Hippocampal formation (tissue), 2 donors: ENCODE results near the gene ZNF462.
"Not testable (repeated sequence)": the region's sequence is repeated elsewhere in the genome, so short reads cannot be mapped to it uniquely, and the experiment has no call there.

Source experiments
- DNase-seq, 2 donors: peaks; one replicate each; lab custom pipeline; 2025; lab: John Stamatoyannopoulos, UW

ZNF462 gene

DNA sequence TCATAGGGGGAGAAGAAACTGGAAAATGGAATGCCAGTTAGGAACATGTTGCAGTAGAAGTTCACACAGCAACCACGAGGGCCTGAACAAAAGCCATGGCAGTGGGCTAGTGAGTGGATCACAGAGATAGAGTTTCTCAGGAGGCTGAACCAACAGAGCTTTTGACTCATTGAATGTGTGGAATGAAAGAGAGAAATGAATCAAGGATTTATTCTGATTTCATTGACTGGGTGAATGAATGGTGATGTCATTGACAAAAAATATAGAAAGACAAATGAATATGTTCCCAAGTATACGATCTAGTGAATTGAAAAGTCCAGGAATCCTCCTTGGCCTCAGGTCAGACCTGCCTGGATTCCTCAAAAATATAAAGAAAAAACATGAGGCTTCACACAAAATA is 99.2 kb downstream of the ZNF462 start:
- DNase-seq = no peak

DNA sequence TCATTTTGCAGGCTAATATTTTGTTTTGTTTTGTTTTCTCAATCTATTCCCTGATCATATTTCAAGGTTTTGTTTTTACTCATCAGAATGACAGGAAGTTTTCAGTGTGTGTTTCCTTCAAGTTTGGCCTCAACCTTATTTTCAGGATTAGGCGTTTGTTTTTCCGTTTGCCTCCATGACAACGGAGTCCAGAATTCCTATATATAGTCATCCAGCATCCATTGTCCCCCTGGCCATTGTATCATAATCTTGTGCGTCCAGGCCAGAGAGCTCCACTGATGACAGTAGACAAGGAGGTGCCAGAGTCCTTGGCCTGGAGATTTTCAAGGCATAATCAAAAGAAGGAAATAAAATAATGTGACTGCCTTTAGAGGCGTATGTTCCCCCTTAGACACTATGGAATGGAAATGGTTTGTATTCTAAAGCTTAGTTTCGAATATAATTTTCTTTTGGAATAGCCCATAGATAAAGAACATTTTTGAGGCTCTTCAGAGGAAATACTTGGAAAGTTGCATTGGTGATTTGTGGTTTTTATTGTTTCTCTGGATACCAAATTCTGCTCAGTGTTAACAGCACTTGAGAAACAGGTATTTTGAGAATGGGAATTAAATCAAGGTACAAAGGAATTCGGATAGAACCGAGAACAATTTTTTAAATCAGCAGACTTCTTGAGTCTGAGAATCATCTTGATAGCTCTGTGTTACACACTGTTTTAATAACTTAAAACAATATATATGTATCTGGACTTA is 99.8 kb downstream of the ZNF462 start:
- no peak for DNase-seq

DNA sequence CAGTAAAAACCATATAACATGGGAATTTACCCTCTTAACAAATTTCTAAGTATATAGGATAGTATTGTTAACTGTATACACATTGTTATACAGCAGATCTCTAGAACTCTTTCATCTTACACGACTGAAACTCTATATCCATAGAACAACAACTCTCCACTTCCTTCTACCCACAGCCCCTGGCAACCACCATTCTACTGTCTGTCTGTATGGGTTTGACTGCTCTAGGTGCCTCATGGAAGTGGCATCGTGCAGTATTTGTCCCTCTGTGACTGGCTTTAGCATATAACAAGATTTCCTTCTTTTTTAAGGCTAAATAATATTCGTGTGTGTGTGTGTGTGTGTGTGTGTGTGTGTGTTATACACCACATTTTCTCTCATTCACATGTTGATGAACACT is 100.7 kb downstream of the ZNF462 start:
- no peak for DNase-seq

DNA sequence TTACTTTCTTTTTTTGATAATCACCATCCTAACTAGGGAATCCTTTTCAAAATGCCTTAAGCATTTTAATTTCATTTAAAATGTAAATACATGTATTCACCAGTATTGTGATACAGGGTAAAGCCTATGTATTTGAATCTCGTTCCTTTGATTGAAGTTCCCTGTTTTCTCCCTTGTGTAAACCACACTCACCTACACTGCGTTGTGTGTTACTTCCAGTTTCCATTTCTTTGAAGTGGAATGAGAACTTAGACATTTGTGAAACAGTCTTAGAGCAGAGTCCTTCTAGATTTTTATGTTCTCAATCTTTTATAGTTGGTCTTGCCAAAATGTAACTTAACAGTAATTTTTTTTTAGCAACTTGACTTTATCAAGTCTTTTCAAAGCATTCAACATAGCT is 101.4 kb downstream of the ZNF462 start:
- no peak for DNase-seq

DNA sequence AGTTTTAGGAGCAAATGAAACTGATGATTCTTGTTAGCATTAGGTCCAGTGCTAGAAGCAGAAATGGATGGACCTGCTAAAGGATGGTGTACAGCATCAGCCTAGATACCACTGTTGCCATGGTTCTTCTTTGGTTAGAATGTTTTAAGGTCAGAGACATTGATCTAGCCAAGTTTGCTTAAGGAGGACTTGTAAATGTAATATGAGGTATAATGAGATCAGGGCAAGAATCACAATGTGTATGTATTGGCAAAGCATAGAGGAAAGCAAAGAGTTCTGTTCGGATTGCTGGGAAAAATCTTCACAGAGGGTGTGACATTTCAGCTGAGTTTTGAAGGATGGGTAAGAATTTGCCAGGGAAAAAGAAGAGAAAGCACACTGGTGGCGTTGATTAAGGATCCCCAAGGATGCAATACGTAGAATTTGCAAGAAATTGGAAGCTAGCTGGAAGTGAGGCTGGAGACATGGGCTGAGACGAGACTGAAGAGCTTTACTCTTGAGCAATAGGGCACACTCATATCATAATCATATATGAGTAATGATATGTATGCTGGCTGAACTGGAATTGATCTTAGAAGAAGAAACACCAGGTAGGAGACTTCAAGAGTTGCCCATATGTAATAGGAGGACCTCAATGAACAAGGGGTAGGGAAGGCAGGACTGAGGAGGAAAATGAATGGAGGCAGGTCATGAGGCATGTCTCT is 102.0 kb downstream of the ZNF462 start:
- no peak for DNase-seq

DNA sequence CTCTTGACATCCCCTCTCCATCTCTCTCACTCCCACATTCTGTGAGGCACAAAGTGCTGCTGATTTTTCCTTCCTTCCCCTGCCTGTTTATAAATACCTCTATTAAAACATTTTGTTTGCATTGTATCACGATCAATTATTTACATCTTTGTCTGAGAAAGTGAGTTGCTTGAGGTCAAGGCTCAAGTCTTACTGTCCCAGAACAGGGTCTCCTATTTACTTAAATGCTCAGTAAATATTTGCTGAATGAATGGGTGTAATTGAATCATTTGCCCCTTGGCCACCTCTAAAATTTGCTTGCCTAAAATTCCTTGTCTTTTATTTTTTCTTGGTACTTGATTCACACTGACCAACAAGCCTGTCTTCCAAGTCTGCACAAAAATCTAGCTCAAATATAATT is 103.5 kb downstream of the ZNF462 start:
- DNase-seq = no peak

DNA sequence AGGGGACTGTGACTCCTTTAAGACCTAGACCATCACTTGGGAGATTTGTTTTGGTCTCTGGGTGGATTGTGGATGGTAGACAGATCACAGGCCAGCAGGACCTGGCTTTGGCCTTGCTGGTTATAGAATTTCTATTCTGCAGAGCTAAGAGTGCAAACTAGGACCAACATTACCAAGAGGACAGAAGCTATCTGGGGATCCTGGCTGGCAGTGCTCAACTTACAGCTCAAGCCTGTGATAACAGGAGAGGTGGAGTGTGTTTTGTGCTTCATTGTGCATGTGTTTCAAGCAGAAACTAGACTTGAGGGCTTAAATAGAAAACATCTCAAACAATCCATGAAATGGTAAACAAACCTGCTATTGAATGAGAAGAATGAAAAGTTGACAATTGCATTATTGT is 106.7 kb downstream of the ZNF462 start:
- DNase-seq = no peak

DNA sequence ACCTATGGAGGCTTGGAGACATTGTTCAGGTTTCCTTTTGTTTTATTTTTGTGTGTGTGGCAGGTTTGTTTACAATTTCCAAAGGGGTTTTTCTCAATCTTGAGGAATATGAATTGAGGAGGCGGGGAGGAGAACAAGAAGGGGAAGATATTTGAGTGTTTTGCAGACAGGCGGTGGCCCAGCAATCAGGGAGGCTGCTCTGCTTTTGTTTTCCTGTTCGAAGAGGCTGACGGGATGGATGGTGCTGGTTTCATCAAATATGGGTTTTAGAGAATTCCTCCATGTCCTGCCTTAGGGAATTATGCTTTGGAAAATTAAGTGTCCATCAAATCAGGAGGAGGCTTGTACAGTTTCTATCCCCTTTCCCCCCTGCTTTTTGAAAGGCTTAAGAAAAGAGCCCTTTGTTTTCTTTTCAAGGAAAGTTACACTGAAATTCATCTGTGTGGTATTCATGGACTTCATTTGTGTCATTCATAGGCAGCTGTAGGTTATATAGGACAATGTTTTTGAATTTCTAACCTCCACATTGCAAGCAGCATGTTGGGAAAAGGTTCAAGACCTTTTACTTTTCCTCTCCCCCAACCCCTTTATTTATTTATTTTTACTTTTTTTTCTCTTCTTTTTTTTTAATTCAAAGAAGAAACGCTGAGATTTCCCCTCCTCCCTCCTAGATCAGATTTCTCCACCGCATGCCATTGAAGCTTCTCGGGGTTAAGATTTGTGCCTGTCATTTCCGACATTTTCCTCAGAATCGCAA is 107.4 kb downstream of the ZNF462 start:
- DNase-seq = no peak

DNA sequence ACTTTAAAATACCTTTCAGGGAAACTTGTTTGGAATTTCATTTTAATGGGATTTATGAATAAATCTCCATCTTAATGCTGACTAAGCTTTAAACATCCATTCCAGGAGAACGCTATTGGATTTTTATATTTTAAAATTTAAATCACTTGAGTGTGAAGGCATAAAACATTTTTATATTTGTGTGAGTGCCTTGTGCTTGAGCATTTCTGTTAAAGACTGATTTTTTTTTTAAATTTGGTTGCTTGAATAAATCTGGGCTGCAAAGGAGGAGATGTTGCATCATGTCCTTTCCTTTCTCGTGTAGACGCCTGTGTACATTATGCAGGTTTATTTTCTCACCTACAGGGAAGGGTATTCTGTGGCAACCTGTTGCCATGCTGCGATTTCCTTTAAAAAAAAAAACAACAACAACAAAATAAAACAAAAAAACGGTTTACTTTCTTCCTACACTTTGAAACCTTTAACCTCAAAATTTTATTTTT is 108.1 kb downstream of the ZNF462 start:
- DNase-seq = no peak

DNA sequence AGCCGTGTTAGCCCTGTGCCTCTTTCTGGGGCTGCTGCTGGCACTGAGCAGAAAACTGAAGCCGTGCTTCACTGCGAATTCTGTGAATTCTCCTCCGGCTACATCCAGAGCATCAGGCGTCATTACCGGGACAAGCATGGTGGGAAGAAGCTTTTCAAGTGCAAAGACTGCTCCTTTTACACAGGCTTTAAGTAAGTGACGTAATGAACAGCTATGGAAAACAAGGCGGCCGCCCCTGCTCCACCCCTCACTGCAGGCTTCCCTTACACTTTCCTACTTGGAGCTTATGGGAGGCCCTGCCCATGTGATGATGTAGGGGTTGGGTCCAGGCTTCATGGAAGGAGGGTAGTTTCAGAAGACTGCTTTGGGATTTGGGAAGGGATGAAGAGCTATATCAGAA is 109.1 kb downstream of the ZNF462 start:
- DNase-seq = no peak

DNA sequence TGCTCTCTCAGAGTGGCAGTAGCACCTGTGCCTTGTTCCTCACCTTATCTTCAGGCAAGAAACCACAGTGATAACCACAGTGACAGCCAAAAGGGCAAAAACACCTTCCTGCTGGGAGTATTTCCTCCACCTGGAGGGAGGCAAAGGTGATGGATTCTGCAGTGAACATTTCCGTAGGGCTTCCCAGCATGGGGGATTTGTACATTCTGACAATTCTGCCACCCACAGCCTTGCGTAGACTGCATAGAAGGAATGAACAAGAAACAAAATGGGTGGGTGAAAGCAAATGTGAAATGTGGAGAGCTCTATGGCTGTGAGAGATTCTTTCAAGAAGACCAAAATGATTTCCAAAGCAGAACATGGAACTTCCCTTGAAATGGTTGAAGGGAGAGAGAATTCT is 111.4 kb downstream of the ZNF462 start:
- no peak for DNase-seq

DNA sequence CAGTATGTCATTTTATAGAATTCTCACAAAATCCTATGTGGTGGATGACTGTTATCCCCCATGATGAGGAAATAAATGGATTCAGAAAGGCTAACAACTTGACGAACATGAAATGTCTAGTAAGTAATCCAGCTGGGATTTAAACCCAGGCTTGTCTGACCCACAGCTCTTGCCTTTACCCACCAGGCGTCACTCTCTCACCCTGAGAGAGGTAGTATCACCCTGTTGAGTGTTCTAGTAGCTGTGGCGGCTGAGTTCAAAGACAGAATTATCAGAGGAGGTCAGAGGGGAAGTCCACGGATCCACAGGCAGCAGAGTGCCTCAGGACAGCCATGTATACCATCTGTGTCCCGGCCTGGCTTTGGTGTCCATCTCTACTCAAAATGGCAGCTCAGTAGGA is 113.8 kb downstream of the ZNF462 start:
- no peak for DNase-seq

DNA sequence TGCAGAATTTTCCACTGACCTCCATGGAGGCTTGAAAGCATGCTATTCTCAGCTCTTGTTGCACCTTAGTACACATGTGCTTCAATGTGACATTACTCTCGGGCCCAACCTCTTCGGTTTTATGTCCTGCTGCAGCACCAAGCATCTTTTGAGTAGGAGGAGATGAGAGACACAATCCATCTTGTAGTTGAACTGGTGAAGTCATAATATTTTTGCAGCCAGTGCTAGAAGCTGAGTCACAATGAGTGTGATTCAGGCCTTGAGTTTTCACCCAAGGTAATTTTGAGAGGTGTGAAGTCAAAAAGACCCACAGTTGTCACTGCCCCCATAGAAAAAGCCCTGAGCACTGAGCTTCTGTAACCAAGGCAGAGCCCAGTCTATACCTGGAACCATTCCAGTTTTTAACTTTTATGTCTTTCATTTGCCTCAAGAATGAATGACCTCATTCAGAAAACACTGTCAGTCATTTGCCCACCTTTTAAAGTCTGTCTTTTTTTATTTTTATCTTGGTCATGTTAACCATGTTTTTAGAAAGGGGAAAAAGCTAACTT is 117.7 kb downstream of the ZNF462 start:
- DNase-seq = no peak

DNA sequence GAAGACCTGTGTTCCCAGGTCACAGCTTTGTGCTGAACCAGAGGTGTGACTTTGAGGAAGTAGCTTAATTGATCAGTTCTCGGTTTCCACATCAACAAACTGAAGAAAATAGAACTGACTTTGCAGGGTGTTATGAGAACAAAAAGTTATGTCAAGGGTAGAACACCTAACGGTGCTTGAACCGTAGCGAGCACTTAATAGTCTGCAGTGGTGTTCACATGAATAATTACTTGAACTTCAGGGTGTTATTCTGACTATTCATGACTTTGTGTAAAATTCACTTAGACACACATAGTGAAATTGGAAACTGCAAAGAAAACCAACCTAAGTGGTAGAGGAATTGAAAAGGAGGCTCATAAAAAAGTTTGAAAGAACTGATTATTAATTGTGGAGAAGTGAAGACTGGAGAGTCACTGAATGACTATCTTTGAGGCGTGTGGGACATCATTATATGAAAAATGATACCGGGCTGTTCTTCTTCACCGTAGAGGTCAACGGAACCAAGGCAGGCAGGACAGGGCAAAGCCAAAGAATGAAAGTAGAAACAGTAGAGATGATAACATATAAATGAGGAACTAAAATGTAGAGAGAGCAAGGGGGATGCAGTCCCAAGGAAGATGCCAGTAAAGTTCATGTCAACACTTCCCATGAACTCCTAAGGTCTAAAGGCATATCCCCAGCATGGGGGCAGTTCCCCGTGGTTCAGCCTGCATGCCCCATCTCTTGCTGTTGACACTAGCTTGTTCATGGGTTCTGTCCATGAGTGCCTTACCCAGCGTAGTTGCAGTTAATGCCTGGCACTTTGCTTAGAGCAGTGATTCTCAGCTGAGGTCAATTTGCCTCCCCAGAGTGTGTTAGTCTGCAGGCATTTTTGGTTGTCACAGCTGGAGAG is 118.7 kb downstream of the ZNF462 start:
- no peak for DNase-seq

DNA sequence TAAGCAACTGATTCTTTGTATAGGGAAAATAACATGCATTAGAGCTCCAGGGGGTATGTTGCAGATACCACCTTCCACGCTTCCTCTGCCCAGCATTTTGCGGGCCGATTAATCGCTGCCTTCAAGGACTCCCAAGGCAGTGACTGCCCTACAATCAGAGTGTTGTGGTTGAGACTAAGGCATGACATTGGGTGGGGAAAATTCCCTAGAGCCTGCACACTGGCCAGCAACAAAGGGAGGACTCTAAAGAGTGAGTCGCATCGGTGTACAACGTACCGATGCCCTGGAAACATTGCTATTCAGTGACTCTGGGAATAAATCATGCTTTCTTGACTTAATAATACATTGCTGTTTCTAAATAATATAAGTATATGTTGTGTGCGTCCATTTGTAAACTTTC is 119.7 kb downstream of the ZNF462 start:
- DNase-seq = no peak

DNA sequence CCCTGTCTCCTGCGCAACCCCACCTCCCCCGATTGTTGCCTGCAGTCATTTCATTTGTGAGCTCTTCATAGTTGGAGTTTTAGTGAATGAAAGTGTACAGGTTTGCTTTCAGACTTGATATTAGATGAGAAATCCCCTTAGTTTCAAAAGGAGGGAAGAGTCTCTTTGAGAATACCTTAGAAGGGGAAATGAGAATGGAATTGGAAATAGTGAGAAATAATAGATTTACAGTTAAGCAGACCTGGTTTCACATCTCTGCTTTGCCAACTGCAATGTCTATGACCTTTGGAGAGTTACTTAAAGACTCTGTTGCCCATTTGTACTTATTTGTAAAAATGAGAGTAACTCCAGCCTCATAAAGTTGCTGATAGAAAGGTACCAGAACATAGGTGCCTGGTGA is 120.4 kb downstream of the ZNF462 start:
- DNase-seq = no peak

DNA sequence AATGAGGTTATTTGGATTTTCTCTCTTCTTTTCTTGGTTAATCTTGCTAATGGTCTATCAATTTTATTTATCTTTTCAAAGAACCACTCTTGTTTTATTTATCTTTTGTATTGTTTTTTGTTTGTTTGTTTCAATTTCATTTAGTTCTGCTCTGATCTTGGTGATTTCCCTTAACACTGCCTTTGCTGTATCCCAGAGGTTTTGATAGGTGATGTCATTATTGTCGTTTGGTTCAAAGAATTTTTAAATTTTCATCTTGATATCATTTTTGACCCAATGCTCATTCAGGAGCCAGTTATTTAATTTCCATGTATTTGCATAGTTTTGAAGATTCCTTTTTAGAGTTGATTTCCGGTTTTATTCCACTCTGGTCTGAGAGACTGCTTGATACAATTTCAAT is 126.9 kb downstream of the ZNF462 start:
- DNase-seq = not testable (repeated sequence)

DNA sequence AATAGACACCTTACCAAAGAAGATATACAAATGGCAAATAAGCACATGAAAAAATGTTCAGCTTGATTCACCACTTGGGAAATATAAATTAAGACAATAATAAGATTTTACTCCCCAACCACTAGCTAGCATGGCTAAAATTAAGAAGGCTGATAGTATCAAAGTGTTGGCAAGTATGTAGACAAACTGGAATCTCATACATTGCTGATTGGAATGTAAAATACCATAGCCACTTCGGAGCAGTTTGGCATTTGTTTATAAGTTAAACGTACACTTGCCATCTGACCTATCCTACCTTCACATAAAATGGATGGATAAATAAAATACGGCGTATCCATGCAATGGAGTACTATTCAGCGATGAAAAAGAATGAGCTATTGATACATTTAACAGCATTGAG is 129.2 kb downstream of the ZNF462 start:
- DNase-seq = no peak

DNA sequence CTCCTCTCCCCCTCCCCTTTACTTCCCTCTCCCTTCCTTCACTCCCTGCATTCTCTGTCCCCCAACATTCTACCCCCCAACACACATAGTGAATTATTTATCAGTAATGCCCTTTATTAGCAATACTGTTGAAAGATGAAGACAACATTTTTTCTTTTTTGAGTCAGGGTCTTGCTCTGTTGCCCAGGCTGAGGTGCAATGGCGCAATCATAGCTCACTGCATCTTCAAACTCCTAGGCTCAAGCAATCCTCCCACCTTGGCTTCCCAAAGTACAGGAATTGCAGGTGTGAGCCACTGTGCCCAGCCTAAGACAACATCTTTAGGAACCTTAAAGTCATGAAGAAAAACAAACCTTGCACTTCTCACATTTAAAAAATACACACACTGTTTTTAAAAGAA is 130.6 kb downstream of the ZNF462 start:
- DNase-seq = no peak

DNA sequence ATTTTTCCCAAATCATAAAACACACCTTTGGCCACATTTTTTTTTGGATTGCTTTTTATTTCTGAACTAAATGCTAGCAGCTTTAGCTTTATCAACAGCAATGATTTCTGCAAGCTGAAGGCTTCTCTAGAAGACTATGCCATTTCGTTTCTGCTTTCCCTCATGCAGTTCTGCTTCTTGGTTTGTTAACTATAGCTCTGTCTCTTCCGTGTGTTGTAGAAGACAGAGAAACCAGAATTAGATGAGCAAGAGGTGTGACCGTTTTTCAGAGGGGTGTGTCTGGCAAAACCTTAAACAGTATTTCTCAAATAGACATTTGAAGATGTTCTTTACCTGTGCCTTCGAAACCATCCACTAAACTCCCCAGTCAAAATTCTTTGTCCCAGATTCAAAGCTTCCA is 131.5 kb downstream of the ZNF462 start:
- no peak for DNase-seq

DNA sequence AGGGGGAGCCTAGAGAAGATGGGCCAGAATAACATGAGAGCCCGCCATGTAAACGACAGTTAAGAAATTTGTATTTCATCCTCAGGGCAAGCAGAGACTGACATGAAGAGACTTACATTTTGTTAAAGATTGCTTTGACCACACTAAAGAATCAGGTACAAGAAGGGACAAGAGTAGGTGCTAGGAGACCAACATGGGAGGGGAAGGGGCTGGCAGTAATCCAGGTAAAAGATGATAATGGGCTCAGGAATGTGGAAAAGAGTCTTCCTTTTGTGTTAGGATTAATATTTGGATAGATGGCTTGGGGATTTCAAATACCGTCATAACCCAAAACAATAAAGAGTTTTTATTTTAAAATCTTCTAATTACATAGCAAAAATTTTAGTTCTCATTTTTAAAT is 137.3 kb downstream of the ZNF462 start:
- no peak for DNase-seq

DNA sequence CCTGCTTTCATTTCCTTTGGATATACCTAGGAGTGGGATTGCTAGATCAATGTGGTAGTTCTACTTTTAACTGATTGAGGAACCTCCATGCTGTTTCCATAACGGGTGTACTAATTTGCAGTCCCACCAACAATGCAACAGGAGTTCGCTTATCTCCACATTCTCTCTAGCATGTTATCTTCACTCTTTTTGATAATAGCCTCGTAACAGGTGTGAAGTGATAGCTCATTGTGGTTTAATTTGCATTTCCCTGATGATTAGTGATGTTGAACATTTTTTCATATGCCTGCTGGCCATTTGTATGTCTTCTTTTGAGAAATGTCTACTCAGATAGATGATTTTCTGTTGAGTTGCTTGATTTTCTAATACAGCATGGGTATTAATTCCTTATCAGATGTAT is 142.2 kb downstream of the ZNF462 start:
- no peak for DNase-seq
